ENCODE data around the gene PNMA6F.
"Not testable (repeated sequence)": the region's sequence is repeated elsewhere in the genome, so short reads cannot be mapped to it uniquely, and the experiment has no call there.

DNA sequence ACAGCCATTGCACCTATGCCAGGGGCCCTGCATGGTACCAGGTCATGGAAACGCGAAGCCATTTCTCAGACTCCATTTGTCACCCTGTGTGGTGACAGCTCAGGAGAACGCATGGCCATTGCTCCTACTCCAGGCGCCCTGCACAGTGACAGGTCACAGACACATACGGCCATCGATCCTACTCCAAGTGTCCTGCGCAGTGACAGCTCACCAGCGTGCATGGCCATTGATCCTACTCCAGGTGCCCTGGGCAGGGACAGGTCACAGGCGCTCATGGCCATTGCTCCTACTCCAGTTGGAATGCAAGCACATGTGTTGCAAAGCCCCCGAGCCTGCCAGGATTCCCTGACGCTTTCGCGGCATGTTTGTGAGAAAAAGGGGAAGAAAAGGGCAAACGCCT lies 45.5 kb downstream of the PNMA6F start:
- TF ChIP-seq EZH2 (IDR thresholded peaks at IDR 0.05) = not testable (repeated sequence)
- TF ChIP-seq, protein P1, sequence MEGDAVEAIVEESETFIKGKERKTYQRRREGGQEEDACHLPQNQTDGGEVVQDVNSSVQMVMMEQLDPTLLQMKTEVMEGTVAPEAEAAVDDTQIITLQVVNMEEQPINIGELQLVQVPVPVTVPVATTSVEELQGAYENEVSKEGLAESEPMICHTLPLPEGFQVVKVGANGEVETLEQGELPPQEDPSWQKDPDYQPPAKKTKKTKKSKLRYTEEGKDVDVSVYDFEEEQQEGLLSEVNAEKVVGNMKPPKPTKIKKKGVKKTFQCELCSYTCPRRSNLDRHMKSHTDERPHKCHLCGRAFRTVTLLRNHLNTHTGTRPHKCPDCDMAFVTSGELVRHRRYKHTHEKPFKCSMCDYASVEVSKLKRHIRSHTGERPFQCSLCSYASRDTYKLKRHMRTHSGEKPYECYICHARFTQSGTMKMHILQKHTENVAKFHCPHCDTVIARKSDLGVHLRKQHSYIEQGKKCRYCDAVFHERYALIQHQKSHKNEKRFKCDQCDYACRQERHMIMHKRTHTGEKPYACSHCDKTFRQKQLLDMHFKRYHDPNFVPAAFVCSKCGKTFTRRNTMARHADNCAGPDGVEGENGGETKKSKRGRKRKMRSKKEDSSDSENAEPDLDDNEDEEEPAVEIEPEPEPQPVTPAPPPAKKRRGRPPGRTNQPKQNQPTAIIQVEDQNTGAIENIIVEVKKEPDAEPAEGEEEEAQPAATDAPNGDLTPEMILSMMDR (IDR thresholded peaks at IDR 0.05) = not testable (repeated sequence)

All from neural progenitor cell (in vitro differentiated cells).